ENCODE measurements around the gene PTPRD.

DNA sequence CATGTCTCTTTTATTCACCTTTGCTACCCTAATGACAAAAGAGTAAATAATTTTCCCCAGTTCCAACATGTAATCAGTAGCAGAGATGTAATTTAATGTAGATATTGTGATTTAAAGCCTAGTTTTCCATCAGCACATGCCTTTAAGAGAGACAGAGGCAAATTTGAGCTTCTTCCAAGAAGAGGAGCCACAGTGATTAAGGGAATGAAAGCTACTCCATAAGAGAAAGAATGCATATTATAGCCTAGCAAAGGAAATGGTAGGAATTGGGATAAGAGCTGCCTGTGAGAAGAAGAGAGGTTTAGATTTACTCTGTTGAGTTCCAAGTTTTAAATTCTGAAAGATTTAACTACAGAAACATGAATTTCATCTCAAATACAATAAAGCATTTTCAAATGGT, 2222.2 kb downstream of the PTPRD start:
- TF ChIP-seq ZNF274 (IDR thresholded peaks at IDR 0.05; ENCODE audit: low read depth, low read length) (no peak), YY1 (IDR thresholded peaks at IDR 0.05; ENCODE audit: insufficient read depth, insufficient read length) (no peak)
